Vagina (tissue), 2 donors: Measurements from ENCODE around the gene RFC4.

Experiments used
- CTCF ChIP-seq, 3 experiments: fragments of 450-650 bp in 2 of 3; fragments of 200-600 bp in 1 of 3; sonication (generic) in 1 of 3; IDR thresholded peaks; one replicate each; pipeline ENCODE4 v1.5.1; 2017 to 2019; ENCODE audit warnings: antibody characterized with exemption in 3 of 3, mild to moderate bottlenecking in 2 of 3, moderate library complexity in 2 of 3
- POLR2A ChIP-seq, 2 donors: fragments of 450-650 bp; IDR thresholded peaks; one replicate each; pipeline ENCODE4 v1.6.1; 2017; ENCODE audit warnings: antibody characterized with exemption in 2 of 2, mild to moderate bottlenecking in 2 of 2, moderate library complexity in 2 of 2

DNA sequence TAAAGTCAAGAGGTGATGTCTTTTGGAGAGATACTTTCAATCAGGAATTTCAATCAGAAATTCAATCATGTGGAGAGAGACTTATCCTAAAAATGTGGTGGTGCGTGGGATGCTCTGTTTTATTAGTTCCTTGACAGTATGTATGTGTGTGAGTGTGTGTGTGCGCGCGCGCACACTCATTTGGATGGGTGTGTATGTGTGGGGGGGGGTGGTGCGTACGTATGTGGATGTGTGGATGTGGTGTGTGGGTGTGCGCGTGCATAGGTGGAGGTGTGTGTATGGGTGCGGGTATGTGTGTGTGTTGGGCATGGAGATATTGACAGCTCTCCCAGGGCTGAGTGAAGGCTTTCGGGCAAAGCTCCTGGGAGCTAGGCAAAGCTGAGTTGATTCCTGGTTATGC is 38.6 kb upstream of the RFC4 start:
- no peak for TF ChIP-seq CTCF (IDR thresholded peaks at IDR 0.05)
- no peak for TF ChIP-seq POLR2A (IDR thresholded peaks at IDR 0.05)
